Testis (tissue), 3 donors: Measurements from ENCODE around the gene SLC39A12. TPM values are rescaled to one million over a fixed set of nuclear protein-coding genes. Genes with fewer than 3 reads are reported as not detected.

Experiments used
- DNase-seq: peaks from one replicate; pipeline ENCODE4 v3.0.0-alpha.2; 2019
- H3K27ac ChIP-seq, 2 donors: fragments of 200-600 bp; sonication (generic); one replicate each; pipeline ENCODE4 v1.5.1; 2019
- H3K27me3 ChIP-seq: fragments of 200-600 bp; sonication (generic); one replicate; pipeline ENCODE4 v1.5.1; 2019
- H3K36me3 ChIP-seq: fragments of 200-600 bp; sonication (generic); one replicate; pipeline ENCODE4 v1.5.1; 2017; ENCODE audit warnings: low read depth; ENCODE audit errors: missing control alignments
- H3K4me1 ChIP-seq: fragments of 200-600 bp; sonication (generic); one replicate; pipeline ENCODE4 v1.5.1; 2019
- H3K4me3 ChIP-seq, 2 donors: fragments of 200-600 bp; sonication (generic); one replicate each; pipeline ENCODE4 v1.5.1; 2017 to 2019
- H3K9me3 ChIP-seq: fragments of 200-600 bp; sonication (generic); one replicate; pipeline ENCODE4 v1.5.1; 2017
- CTCF ChIP-seq, 3 experiments: fragments of 450-650 bp in 2 of 3; fragments of 200-600 bp in 1 of 3; sonication (generic) in 1 of 3; IDR thresholded peaks; one replicate each; pipeline ENCODE4 v1.5.1; 2016 to 2019; ENCODE audit warnings: antibody characterized with exemption in 3 of 3, mild to moderate bottlenecking in 2 of 3, moderate library complexity in 1 of 3
- POLR2A ChIP-seq: fragments of 450-650 bp; IDR thresholded peaks from one replicate; pipeline ENCODE4 v1.6.1; 2017; ENCODE audit warnings: antibody characterized with exemption, mild to moderate bottlenecking, moderate library complexity
- WGBS, 2 donors: methylation state at CpG; one replicate each; pipeline ENCODE4 v1.1.5; 2018; 5-methylcytosine and 5-hydroxymethylcytosine counted together
- intact Hi-C: fragments of 100-400 bp; cut with DNase I; formaldehyde crosslinking; loops from one replicate; pipeline ENCODE4 v1.15.1; 2023; ENCODE audit warnings: low total_unique reads
- polyA plus RNA-seq: library from polyadenylated mRNA; stranded (reverse); fragments of 350-450 nt; fragmentation: Illumina TruSeq; extraction: RNeasy Lipid Tissue Mini Kit (QIAGEN cat#74804); gene quantifications from one replicate; pipeline ENCODE4 v1.2.3, GENCODE V29; 2014; ENCODE audit warnings: low read depth, low replicate concordance; ENCODE audit not compliant: insufficient read depth
- total RNA-seq, 2 donors: library from RNA; depleted of rRNA; stranded (reverse); fragments of >200 nt; gene quantifications; one replicate each; pipeline ENCODE4 v1.2.3, GENCODE V29; 2016

Gene SLC39A12
- total and polyA plus RNA-seq, 3 donors from 2014 or later, result 0.38 to 0.68 (median 0.47) TPM

- no peak overlapping the region for H3K4me3 ChIP-seq
- no peak for DNase-seq
Measured at GRCh38 chr10:18056583-18056982, 104.9 kb downstream of the SLC39A12 start.

GRCh38 chr10:18059826-18060559 lies 108.3 kb downstream of the SLC39A12 start:
- TF ChIP-seq POLR2A, result no peak
- TF ChIP-seq CTCF (IDR thresholded peaks at IDR 0.05), result no peak
- intact Hi-C loops, result no loop called here
- Histone ChIP-seq H3K4me1 (no peaks in the 10 kb centered on the region), H3K27me3 (no peaks in the 10 kb centered on the region), H3K4me3 (no peak overlapping the region), H3K36me3 (no peaks in the 10 kb centered on the region), H3K27ac (no peak overlapping the region), H3K9me3 (no peaks in the 10 kb centered on the region)
- WGBS, 2 donors, result 55 to 67% methylated on average over 18 to 19 of the region's 19 CpGs
- DNase-seq, result no peak

More at GRCh38 chr10:18056583-18056982, 104.9 kb downstream of the SLC39A12 start:
- TF ChIP-seq CTCF (IDR thresholded peaks at IDR 0.05) (no peak), POLR2A (no peak)
- H3K4me1 ChIP-seq, result no peaks in the 10 kb centered on the region
- H3K27ac ChIP-seq, result no peak overlapping the region
- 45 to 65% methylated on average over 1 of the region's 1 CpG for WGBS, 2 donors
- no peaks in the 10 kb centered on the region for H3K27me3 ChIP-seq
- H3K9me3 ChIP-seq, result no peaks in the 10 kb centered on the region
- no peaks in the 10 kb centered on the region for H3K36me3 ChIP-seq
- intact Hi-C loops, result no loop called here

GRCh38 chr10:18066947-18067346 lies 115.2 kb downstream of the SLC39A12 start:
- Histone ChIP-seq H3K4me1 (no peaks in the 10 kb centered on the region), H3K4me3 (no peak overlapping the region), H3K27me3 (no peaks in the 10 kb centered on the region), H3K9me3 (no peaks in the 10 kb centered on the region), H3K36me3 (no peaks in the 10 kb centered on the region), H3K27ac (no peak overlapping the region)
- intact Hi-C loops, result no loop called here
- no peak for DNase-seq
- 88 to 92% methylated on average over 4 of the region's 4 CpGs for WGBS, 2 donors
- no peak for TF ChIP-seq POLR2A
- no peak for TF ChIP-seq CTCF (IDR thresholded peaks at IDR 0.05)

GRCh38 chr10:18068401-18068800 lies 116.7 kb downstream of the SLC39A12 start:
- TF ChIP-seq CTCF (IDR thresholded peaks at IDR 0.05), result no peak
- no peak for TF ChIP-seq POLR2A
- no peaks in the 10 kb centered on the region for H3K4me1 ChIP-seq
- H3K27me3 ChIP-seq, result no peaks in the 10 kb centered on the region
- no peak for DNase-seq
- no peaks in the 10 kb centered on the region for H3K9me3 ChIP-seq
- H3K27ac ChIP-seq, result no peak overlapping the region
- no peak overlapping the region for H3K4me3 ChIP-seq
- H3K36me3 ChIP-seq, result no peaks in the 10 kb centered on the region
- intact Hi-C loops, result no loop called here
- 78 to 80% methylated on average over 4 of the region's 4 CpGs for WGBS, 2 donors

GRCh38 chr10:18071591-18071990 lies 119.9 kb downstream of the SLC39A12 start:
- no peak for TF ChIP-seq POLR2A
- no peak for TF ChIP-seq CTCF (IDR thresholded peaks at IDR 0.05)
- 73 to 83% methylated on average over 2 of the region's 2 CpGs for WGBS, 2 donors
- Histone ChIP-seq H3K27ac (no peak overlapping the region), H3K36me3 (no peaks in the 10 kb centered on the region), H3K4me1 (no peaks in the 10 kb centered on the region), H3K27me3 (no peaks in the 10 kb centered on the region), H3K9me3 (no peaks in the 10 kb centered on the region), H3K4me3 (no peak overlapping the region)
- no peak for DNase-seq
- intact Hi-C loops, result no loop called here
